HG03064 (cell line): ENCODE data around the gene PTPRK.

ENCODE experiments used
- ATAC-seq: cut with Tn5 transposase; IDR thresholded peaks from one replicate; pipeline ENCODE4 v1.9.1; 2021; ENCODE audit warnings: low read depth; ENCODE audit not compliant: unreplicated experiment

PTPRK gene

DNA sequence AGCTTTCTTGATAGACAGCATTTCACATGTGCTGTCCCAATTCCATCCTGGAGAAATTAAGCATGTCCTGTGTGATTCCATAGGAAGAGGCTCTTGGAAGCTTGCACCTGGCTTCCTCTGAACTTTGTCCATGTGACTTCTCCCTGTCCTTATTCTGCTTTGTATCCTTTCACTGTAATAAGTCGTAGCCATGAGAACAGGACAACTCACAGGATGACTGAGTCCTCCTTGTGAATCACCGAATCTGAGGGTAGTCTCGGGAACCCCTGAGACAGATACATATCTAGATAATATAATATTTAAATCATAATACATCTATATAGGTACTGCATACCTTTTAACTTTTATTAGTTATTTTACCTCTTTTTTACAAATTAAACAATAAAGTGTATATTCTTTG is 462.9 kb downstream of the PTPRK start:
- no peak for ATAC-seq

DNA sequence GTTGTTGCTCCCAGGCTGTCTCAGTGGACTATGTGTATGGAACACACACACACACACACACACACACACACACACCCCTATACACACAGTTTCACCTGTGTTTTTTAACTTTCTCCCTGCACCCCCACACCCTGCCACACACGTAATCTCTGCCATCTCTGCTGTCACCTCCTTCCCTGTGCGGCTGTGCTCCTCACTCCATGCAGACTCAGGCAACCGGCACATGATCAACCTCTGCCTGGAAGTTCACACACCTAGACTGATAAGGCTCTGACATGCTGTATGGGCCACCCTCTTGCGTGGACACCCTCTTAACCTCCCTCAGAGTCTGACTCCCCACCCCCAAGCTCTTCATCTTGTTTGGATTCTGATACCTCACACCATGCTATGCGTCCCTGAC is 467.3 kb downstream of the PTPRK start:
- no peak for ATAC-seq

DNA sequence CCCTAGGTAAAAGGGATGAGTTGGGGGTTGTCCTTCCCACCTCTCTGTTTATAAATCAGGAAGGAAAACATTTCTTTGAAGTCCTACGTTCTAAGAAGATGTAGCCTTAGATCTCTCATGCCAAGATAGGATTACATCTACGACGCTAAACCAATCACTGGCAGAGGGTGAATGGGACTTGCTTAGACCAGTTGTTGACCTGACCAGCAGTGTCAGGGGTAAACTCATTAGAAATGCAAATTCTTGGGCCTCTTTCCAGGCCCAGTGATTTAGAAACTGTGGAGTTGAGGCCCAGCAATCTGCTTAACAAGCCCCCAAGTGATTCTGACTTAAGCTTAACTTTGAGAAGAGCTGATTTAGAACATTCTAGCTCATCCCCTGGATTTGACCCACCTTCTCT is 472.4 kb downstream of the PTPRK start:
- ATAC-seq, result no peak

DNA sequence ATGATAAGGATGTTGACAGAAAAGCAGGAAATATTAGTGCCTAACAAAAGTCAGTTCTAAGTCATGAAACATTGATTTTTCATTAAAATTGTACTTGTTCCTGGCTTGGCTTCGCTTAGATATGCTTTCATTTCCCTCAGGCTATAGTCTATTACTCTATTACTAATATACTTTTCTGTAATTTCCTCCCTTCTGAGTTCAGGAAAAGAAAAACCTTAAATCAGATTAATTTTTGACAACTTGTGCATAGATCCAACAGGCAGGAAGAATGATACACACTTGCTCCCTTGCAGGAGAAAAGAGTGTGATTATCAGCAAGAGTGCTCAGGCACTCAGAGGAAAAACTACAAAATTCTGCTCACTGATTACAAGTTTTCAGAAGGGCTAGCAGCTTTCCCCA is 474.4 kb downstream of the PTPRK start:
- ATAC-seq, result no peak

GRCh38 chr6:128039543-128039942 is 480.9 kb downstream of the PTPRK start:
- no peak for ATAC-seq

DNA sequence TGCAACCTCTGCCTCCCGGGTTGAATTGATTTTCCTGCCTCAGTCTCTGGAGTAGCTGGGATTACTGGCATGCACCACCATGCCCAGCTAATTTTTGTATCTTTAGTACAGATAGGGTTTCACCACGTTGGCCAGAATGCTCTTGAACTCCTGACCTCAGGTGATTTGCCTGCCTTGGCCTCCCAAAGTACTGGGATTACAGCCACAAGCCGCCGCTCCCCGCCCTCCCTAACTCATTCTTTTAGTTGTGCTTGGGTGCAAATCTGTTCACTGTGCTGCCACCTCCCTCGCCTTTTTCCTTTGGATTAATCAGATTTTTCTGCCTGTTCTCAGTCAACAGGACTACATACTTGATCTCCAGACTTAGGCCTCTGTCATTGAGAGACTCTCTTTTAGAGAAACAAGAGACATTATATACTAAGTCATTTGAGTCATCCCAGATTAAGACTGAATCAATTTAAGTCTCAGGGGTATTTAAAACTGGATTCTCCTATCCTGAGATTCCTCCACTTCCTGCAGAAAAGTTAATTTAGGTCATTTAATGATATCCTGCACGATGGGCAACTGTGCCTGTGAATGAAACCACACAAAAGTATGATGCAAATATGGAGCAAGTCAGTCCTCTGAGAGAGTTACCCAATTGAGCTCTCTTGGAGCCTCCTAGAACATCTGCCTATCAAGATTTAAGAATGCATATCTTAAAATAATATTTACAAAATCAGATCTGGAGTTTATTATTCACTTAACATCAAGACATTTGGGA is 483.4 kb downstream of the PTPRK start:
- no peak for ATAC-seq

GRCh38 chr6:128033156-128033555 is 487.2 kb downstream of the PTPRK start:
- ATAC-seq, result no peak

- ATAC-seq, result no peak
These were observed 488.4 kb downstream of the PTPRK start for GRCh38 chr6:128032042-128032441.

GRCh38 chr6:128029826-128030225 is 490.6 kb downstream of the PTPRK start:
- no peak for ATAC-seq

- no peak for ATAC-seq
These were observed 492.2 kb downstream of the PTPRK start for GRCh38 chr6:128028183-128028582.

DNA sequence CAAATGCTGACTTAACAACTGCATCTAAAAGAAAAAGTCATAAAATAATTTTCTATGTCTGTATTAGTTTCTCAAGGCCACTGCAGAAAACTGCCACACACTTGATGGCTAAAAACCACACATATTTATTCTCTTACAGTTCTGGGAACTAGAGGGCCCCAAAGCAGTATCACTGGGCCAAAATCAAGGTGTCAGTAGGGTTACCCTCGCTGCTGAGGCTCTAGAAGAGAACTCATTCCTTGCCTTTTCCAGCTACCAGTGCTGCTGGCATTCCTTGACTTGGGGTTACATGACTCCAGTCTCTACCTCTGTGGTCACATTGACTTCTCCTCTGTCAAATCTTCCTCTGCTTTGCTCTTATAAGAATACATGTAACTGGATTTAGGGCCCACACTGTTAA is 494.9 kb downstream of the PTPRK start:
- no peak for ATAC-seq

DNA sequence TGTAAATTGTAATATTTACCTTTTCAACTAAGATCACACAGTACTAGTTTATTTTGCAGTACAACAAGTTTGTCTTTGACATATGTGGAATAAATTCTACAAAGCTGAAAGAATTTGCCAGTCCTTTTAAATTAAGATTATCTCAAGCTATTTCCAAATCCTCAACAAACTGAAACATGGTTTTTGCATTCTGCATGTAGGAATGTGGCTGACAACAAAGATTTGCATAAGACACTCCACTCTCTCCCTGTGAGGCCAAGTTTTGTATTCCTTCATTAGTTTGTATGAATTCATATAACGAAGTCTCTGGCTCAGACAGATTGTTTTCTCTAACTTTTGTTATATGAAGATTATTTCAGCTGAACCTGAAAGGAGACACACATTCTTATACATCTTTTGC is 495.4 kb downstream of the PTPRK start:
- ATAC-seq, result no peak

GRCh38 chr6:128024046-128024445 is 496.4 kb downstream of the PTPRK start:
- ATAC-seq, result no peak

DNA sequence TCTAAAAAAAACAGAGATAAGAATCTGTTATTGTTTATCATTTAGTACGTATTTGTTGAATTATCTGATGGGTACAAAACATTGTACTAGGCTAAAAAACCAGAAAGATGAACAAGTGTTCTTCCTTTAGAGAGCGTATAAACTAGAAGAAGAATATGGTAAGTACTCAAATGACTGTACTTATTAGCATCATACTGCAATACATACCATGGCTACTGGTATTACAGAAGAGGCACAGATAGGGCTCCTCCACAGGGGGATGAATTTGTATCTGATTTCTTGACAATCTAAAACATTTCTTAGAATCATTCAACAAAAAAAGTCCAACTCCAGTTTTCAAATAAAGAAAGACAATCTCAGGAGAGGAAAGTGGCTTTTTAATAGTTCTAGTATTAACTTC is 501.6 kb downstream of the PTPRK start:
- ATAC-seq, result no peak

- no peak for ATAC-seq
These were observed 503.1 kb downstream of the PTPRK start for GRCh38 chr6:128017288-128017687.

GRCh38 chr6:128007658-128008057 is 512.7 kb downstream of the PTPRK start:
- ATAC-seq, result no peak

- no peak for ATAC-seq
These were observed 515.4 kb downstream of the PTPRK start for GRCh38 chr6:128005009-128005408.

GRCh38 chr6:128000363-128000762 is 520.0 kb downstream of the PTPRK start:
- no peak for ATAC-seq

DNA sequence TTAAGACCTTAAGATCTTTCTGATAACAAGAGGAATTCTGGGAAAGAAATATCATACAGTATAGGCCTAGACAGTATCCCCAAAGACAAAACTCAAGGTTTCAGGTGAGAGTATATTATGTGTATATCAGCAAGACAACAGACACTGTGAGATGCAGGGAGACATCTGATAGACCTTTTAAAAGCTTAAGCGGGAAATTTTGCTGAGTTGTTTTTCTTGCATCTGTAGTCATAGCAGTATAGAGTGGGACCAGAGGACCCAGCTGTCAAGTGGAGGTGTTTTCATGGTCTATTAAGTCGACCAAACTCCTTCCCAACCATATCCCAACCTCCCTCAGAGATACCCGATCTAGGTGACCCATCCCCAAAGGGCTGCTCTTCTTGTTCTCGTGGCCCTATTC is 521.4 kb downstream of the PTPRK start:
- ATAC-seq, result no peak

DNA sequence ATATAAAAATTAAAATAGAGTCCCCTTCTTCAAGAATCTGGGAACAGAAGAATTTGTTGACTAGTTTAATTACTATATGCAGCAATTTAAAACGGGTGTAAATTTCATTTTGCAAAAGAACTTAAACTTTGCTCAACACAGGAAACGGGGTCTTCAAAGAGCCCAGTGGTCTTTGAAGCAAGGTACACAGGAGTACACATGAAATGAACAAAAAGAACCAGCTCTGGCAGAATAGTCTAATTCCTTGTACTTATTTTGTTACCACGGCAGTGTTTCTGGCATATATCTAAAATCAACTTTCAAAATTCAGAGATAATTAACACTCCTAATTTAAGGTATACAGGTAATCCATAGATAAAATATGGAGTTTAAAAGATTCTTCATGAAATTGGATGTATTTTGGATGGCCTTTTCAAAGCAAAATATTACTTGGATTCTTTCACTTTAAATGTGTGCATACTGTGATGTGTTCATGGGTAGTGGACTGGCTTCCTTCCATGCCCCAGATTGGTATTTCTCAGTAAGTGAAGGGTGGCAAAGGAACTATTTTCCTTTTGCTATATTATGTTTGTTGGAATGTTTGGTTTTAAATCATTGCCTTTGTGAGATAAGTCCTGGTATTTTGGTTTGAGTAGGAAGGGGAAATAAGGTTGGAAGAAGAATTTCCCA is 522.8 kb downstream of the PTPRK start:
- ATAC-seq, result no peak

GRCh38 chr6:127996925-127997324 is 523.5 kb downstream of the PTPRK start:
- no peak for ATAC-seq

DNA sequence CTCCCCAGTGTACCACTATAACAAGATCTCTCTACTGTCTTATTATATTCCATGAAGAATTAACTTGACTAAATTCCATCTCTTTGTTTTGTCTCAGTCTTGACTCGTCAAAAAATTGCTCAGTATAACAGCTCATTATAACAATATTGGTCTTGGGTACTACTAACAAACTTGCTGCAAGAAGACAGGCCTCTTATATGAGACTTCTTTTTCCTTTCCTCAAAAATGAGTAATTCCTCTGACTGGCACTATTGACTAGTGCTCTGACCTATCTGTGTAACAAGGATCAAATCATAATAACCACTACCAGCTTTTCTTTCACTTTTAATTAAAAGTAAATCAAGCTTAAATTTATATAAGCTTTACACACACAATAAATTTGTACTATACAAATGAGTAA is 528.3 kb downstream of the PTPRK start:
- no peak for ATAC-seq
